GM10248 (cell line): ENCODE measurements around the gene OSTN.
"Not testable (repeated sequence)": the region's sequence is repeated elsewhere in the genome, so short reads cannot be mapped to it uniquely, and the experiment has no call there.

Experiments used
- CTCF ChIA-PET: fragments of 300-600 bp; sonication (Branson Sonifier 250); formaldehyde crosslinking; extraction: SDS; loops from one replicate; lab custom pipeline; 2021; ENCODE audit warnings: antibody characterized with exemption; lab: Yijun Ruan, JAX
- POLR2A ChIA-PET: fragments of 350-650 bp; sonication (Branson Sonifier 250); formaldehyde crosslinking; extraction: SDS; loops from one replicate; lab custom pipeline; 2020; ENCODE audit warnings: antibody characterized with exemption; lab: Yijun Ruan, JAX
- DNase-seq: peaks from one replicate; pipeline ENCODE4 v3.0.0; 2012; ENCODE audit errors: extremely low spot score
- TF ChIP-seq, protein P1 (sequence below): IDR thresholded peaks from 2 replicates; pipeline ENCODE4 v1.5.1; 2012; ENCODE audit warnings: mild to moderate bottlenecking, low read depth; ENCODE audit errors: extremely low read depth, missing control alignments, control extremely low read depth

The OSTN gene

DNA sequence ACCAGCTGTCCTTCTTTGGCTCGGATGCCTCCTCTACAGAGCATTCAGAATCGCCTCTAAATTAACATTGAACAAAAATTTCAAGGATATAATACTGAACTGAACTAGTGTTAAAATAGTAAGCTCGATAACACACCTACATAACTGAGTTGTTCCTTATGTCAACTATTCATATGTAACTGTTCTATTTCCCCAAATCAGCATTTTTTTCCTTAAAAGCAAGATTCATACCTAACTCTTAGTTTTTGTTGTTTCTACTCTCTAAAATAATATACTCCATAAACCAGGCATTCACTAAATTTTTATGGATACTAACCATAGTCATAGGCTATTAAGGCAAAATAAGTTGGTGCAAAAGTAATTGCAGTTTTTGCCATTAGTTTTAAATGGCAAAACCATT is 32.7 kb upstream of the OSTN start:
- ChIA-PET POLR2A (no interaction called here), CTCF (interaction anchor here (1.0 to 1.5 kb wide), 2 partner anchors 9 to 19 kb away, joined by 3 to 4 read pairs; no protein-coding TSS in a partner anchor)
- TF ChIP-seq, protein P1, sequence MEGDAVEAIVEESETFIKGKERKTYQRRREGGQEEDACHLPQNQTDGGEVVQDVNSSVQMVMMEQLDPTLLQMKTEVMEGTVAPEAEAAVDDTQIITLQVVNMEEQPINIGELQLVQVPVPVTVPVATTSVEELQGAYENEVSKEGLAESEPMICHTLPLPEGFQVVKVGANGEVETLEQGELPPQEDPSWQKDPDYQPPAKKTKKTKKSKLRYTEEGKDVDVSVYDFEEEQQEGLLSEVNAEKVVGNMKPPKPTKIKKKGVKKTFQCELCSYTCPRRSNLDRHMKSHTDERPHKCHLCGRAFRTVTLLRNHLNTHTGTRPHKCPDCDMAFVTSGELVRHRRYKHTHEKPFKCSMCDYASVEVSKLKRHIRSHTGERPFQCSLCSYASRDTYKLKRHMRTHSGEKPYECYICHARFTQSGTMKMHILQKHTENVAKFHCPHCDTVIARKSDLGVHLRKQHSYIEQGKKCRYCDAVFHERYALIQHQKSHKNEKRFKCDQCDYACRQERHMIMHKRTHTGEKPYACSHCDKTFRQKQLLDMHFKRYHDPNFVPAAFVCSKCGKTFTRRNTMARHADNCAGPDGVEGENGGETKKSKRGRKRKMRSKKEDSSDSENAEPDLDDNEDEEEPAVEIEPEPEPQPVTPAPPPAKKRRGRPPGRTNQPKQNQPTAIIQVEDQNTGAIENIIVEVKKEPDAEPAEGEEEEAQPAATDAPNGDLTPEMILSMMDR: no peak
- no peak for DNase-seq

DNA sequence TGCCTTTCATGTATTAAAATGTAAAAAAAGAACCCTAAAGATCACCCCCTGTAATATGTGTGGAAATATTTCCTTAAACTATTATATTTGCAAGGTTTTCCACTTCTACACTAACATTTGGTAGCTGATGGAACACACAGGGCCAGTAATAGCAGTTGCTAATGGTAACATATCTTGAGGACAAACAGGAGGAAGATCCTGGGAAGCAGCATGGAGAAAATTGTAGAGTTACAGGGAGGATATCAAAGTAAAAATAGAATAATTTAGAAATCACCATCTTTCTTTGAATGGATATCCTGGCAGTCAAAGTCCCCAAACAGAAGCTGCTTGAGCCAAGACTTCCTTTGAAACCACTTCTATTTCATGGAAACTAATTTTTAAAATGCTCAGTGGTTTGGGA is 29.5 kb upstream of the OSTN start:
- POLR2A ChIA-PET: no interaction called here
- CTCF ChIA-PET: interaction anchor here (1.1 to 1.4 kb wide), 2 partner anchors 10 to 14 kb away, joined by 3 to 7 read pairs; no protein-coding TSS in a partner anchor
- no peak for DNase-seq
- TF ChIP-seq, protein P1: no peak

DNA sequence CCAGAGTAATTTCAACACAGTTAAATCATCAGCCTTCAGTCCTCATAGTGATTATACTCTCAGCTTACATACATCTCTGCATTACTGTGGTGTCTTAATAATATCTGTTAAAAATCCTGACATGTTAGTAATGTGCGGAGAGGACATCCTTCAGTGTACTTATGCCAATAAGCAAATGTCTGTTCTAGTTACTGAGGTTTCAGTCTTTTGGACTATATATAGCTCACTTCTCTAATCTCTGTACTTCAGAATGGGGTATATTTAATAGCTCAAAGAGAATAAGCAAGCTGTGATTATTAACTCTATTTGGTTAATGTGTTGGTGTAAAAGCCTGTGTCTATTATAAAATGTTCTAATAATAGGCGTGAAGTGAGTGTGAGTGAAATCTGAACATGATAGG is 28.9 kb upstream of the OSTN start:
- no peak for DNase-seq
- TF ChIP-seq, protein P1: no peak
- CTCF ChIA-PET: interaction anchor here (1.1 to 1.4 kb wide), 2 partner anchors 10 to 14 kb away, joined by 3 to 7 read pairs; no protein-coding TSS in a partner anchor
- POLR2A ChIA-PET: no interaction called here

DNA sequence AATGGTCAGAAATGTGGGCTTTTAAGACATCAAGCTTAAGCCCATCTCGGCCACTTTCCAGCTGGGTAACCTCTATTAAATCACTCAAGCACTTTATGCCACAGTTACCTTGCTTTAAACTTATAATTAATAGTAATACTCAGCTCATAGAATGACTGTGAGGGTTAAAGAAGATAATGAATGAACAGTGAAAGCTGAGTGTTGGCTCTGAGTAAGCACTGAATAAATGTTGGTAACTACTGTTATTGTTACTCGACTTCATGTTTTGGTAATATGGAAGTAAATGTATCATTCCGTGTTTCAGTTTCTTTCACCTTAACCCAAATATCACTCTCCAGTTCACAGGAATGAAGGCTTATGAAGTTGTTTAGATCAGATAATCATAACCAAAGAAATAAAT is 23.9 kb upstream of the OSTN start:
- TF ChIP-seq, protein P1: no peak
- no peak for DNase-seq
- ChIA-PET POLR2A (no interaction called here), CTCF (interaction anchor here (1.1 to 2.2 kb wide), 3 partner anchors 9 to 27 kb away, joined by 3 to 6 read pairs (median 4); no protein-coding TSS in a partner anchor)

DNA sequence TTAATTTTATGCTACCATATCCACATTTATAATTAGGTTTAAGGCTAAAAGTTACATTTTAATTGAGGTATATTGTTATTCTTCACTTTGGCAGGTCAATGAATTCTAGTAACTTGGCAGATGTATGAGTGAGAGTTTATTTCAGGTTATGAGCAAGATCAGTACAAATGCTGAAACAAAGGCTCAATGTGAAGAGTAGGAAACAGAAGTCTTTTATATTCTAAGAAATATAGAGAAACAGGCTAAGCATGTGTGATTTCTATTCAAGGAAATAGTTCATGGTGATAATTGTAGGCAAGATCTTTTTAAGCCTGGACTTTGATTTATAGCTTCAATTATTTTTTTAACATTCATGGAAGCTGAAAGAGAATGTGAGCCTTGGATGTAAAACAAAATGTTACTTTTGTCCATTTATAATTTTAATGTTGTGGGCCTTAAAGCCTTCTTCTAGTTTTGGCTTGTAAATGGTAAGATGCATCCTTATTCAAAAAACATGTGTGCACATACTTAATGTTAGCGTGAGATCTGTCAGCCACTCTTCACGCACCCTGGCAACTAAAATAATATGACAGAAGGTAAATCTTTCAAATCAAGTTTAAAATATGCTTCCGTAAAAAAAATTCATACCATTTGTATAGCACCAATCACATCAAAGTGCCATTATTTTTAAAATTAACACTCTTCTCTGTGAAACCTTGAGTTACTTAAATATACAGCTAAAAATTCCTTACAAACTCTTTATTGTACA is 22.8 kb upstream of the OSTN start:
- TF ChIP-seq, protein P1: no peak
- POLR2A ChIA-PET: no interaction called here
- DNase-seq: no peak
- CTCF ChIA-PET: interaction anchor here (1.7 kb wide), 1 partner anchor 10 kb away, joined by 4 read pairs; no protein-coding TSS in a partner anchor

DNA sequence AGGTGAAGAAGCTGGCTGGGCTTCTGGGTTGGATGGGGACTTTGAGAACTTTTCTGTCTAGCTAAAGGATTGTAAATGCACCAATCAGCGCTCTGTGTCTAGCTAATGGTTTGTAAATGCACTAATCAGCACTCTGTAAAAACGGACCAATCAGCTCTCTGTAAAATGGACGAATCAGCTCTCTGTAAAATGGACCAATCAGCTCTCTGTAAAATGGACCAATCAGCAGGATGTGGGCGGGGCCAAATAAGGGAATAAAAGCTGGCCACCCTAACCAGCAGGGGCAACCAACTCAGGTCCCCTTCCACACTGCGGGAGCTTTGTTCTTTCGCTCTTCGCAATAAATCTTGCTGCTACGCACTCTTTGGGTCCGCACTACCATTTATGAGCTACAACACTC is 13.7 kb upstream of the OSTN start:
- POLR2A ChIA-PET, DNase-seq: not testable (repeated sequence)
- CTCF ChIA-PET: interaction anchor here (0.8 kb wide), 2 partner anchors 20 to 42 kb away, joined by 3 read pairs; no protein-coding TSS in a partner anchor

GRCh38 chr3:191188246-191188645 is 10.8 kb upstream of the OSTN start:
- CTCF ChIA-PET, POLR2A ChIA-PET: not testable (repeated sequence)

GRCh38 chr3:191192270-191192669 is 6.8 kb upstream of the OSTN start:
- POLR2A ChIA-PET, DNase-seq: not testable (repeated sequence)
- CTCF ChIA-PET: interaction anchor here (1.4 kb wide), 2 partner anchors 9 to 10 kb away, joined by 3 read pairs; no protein-coding TSS in a partner anchor

More at GRCh38 chr3:191188246-191188645, 10.8 kb upstream of the OSTN start:
- DNase-seq: not testable (repeated sequence)
